B cell (primary cell): ENCODE results near the gene TRABD2B.

Experiments used
- EZH2 ChIP-seq: IDR thresholded peaks from 2 replicates; pipeline ENCODE4 v1.6.1; 2012; ENCODE audit warnings: borderline replicate concordance, low read depth, mild to moderate bottlenecking, moderate library complexity, low read length; ENCODE audit not compliant: insufficient read depth, poor library complexity, severe bottlenecking
- TF ChIP-seq, protein P1 (sequence below): fragments of 200-600 bp; IDR thresholded peaks from one replicate; pipeline ENCODE4 v1.8.0; 2022; ENCODE audit warnings: antibody characterized with exemption, mild to moderate bottlenecking

- TF ChIP-seq, protein P1, sequence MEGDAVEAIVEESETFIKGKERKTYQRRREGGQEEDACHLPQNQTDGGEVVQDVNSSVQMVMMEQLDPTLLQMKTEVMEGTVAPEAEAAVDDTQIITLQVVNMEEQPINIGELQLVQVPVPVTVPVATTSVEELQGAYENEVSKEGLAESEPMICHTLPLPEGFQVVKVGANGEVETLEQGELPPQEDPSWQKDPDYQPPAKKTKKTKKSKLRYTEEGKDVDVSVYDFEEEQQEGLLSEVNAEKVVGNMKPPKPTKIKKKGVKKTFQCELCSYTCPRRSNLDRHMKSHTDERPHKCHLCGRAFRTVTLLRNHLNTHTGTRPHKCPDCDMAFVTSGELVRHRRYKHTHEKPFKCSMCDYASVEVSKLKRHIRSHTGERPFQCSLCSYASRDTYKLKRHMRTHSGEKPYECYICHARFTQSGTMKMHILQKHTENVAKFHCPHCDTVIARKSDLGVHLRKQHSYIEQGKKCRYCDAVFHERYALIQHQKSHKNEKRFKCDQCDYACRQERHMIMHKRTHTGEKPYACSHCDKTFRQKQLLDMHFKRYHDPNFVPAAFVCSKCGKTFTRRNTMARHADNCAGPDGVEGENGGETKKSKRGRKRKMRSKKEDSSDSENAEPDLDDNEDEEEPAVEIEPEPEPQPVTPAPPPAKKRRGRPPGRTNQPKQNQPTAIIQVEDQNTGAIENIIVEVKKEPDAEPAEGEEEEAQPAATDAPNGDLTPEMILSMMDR, result no peak
- no peak for TF ChIP-seq EZH2
These were observed 1.7 kb downstream of the TRABD2B start for GRCh38 chr1:47995306-47996050.
